Measurements from ENCODE around the gene FLOT1.
A peak's percentile ranks its signal among the peaks of the same experiment; 100 is the strongest.

Gene FLOT1

GRCh38 chr6:30678964-30679726 lies 63.3 kb downstream of the FLOT1 start:
- peak; percentile 94 for DNase-seq
